Right lobe of liver (tissue), 6 donors: ENCODE results near the gene BRD3. TPM values are rescaled to one million over a fixed set of nuclear protein-coding genes. Genes with fewer than 3 reads are reported as not detected.

ENCODE experiments used
- ATAC-seq, 4 donors: fragments of 200-7000 bp; cut with Tn5 transposase; one replicate each; pipeline ENCODE4 v1.9.1; 2020; ENCODE audit warnings: mild to moderate bottlenecking in 4 of 4, moderate library complexity in 4 of 4
- DNase-seq, 3 donors: peaks; one replicate each; pipeline ENCODE4 v3.0.0-alpha.2; 2020
- H3K27ac ChIP-seq, 3 donors: fragments of 200-600 bp; one replicate each; pipeline ENCODE4 v1.8.0; 2022
- H3K27me3 ChIP-seq, 2 donors: fragments of 200-600 bp; one replicate each; pipeline ENCODE4 v1.8.0; 2022
- H3K36me3 ChIP-seq, 4 donors: fragments of 200-600 bp; sonication (generic) in 1 of 4; one replicate each; pipeline versions ENCODE4 v1.5.1 to v1.8.0; 2017 to 2022; ENCODE audit warnings: control low read depth in 1 of 4
- H3K4me1 ChIP-seq, 4 donors: fragments of 200-600 bp; sonication (generic) in 1 of 4; one replicate each; pipeline versions ENCODE4 v1.5.1 to v1.8.0; 2017 to 2022; ENCODE audit warnings: control low read depth in 1 of 4
- H3K4me3 ChIP-seq, 3 donors: fragments of 200-600 bp; one replicate each; pipeline ENCODE4 v1.8.0; 2022
- H3K9me3 ChIP-seq, 4 donors: fragments of 200-600 bp; sonication (generic) in 1 of 4; one replicate each; pipeline versions ENCODE4 v1.5.1 to v1.8.0; 2017 to 2022; ENCODE audit warnings: control low read depth in 1 of 4
- POLR2A ChIP-seq: fragments of 450-650 bp; IDR thresholded peaks from one replicate; pipeline ENCODE4 v1.6.1; 2017; ENCODE audit warnings: antibody characterized with exemption, mild to moderate bottlenecking
- whole genome bisulfite sequencing: methylation state at CpG from one replicate; pipeline ENCODE4 v1.1.6; 2018; ENCODE audit warnings: low coverage, low lambda C conversion rate; ENCODE audit not compliant: insufficient coverage; ENCODE audit errors: missing lambda C conversion rate; 5-methylcytosine and 5-hydroxymethylcytosine counted together
- intact Hi-C, 2 donors: fragments of 100-400 bp; cut with DNase I; formaldehyde crosslinking; loops; one replicate each; pipeline versions ENCODE4 v1.11.2 to v1.14.1; 2022
- total RNA-seq, 6 experiments: library from RNA; depleted of rRNA in 2 of 6; stranded (reverse); fragments of >200 nt in 2 of 6; fragmentation: NEBNext Ultra II Directional in 3 of 6; extraction: Animal tissue kit (Norgen Biotek cat#: 25700) in 3 of 6; gene quantifications; one replicate each; pipeline versions ENCODE4 v1.1.0 to v1.2.4, GENCODE V29; 2016 to 2023
- TF ChIP-seq, protein P1 (sequence below), 4 donors: fragments of 200-600 bp in 3 of 4; fragments of 450-650 bp in 1 of 4; IDR thresholded peaks; one replicate each; pipeline versions ENCODE4 v1.5.1 to v1.8.0; 2016 to 2022; ENCODE audit warnings: antibody characterized with exemption in 4 of 4, mild to moderate bottlenecking in 2 of 4
- donor health status: DM: no; HTN: yes; CAD: no.
- donor health status: DM: no; HTN: no; CAD: no.
- donor health status: DM: no; HTN: no; CAD: no.
- donor health status: DM: no; HTN: yes; CAD: no.
- donor health status: DM: no; HTN: yes; CAD: no.

The BRD3 gene
- total RNA-seq, 6 experiments from 2014 or later, result 10.7 to 25.4 (median 21.1) TPM

DNA sequence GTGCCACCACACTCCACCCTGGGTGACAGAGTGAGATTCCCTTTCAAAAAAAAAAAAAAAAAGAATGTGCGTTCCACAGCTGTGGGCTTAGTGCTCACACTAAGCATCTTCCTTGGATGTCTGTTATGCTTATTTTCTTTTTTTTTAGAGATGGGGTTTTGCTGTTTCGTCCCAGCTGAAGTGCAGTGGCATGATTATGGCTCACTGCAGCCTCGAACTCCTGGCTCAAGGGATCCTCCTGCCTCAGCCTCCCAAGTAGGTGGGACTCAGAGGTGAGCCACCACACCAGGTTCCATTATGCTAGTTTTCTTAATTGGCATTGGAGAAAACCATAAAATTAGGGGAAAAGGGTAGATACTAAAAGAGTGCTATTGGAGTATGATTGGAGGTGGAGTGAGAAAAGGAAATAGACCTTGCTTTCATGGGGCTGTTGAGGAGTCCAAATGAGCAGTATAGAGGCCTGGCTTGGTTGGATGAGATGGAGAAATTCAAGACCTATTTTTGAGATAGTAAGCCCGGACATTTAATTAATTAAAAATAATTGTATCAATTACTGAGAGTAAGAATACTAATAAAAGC lies 43.5 kb downstream of the BRD3 start:
- DNase-seq (peak in 1 of 3 donors; percentile 13), ATAC-seq (no peak)
- Histone ChIP-seq H3K9me3 (no peaks in the 10 kb centered on the region), H3K36me3 (no peaks in the 10 kb centered on the region), H3K4me3 (peak overlapping the region in 1 of 3 donors; percentile 20), H3K4me1 (peaks cover 0 to 24% (median 6%) of the 10 kb centered on the region in 4 donors), H3K27me3 (no peaks in the 10 kb centered on the region), H3K27ac (no peak overlapping the region)
- intact Hi-C loops, result no loop called here
- WGBS, result 52% methylated on average over 4 of the region's 4 CpGs
- TF ChIP-seq, protein P1, sequence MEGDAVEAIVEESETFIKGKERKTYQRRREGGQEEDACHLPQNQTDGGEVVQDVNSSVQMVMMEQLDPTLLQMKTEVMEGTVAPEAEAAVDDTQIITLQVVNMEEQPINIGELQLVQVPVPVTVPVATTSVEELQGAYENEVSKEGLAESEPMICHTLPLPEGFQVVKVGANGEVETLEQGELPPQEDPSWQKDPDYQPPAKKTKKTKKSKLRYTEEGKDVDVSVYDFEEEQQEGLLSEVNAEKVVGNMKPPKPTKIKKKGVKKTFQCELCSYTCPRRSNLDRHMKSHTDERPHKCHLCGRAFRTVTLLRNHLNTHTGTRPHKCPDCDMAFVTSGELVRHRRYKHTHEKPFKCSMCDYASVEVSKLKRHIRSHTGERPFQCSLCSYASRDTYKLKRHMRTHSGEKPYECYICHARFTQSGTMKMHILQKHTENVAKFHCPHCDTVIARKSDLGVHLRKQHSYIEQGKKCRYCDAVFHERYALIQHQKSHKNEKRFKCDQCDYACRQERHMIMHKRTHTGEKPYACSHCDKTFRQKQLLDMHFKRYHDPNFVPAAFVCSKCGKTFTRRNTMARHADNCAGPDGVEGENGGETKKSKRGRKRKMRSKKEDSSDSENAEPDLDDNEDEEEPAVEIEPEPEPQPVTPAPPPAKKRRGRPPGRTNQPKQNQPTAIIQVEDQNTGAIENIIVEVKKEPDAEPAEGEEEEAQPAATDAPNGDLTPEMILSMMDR (IDR thresholded peaks at IDR 0.05), result no peak
- no peak for TF ChIP-seq POLR2A

DNA sequence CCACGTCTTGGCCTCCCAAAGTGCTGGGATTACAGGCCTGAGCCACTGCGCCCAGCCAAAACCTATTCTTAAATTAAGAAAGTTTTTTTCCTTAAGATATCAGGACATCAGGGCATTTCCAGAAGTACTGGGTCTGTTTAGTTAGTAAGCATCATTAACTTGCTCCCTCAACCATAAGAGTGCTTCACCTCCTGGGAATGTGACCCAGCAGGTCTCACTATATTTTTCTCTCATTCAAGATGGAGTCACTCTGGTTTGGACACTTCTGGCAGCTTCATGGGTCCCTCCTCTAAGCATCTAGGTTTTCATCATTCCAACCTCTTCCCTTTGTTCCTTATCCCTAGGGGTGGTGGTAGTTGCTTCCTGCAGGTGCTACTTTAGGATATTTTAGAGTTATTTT lies 52.9 kb downstream of the BRD3 start:
- no CpG with 5 or more reads among the region's 2 CpGs for WGBS
- ATAC-seq (no peak), DNase-seq (no peak)
- Histone ChIP-seq H3K27ac (no peak overlapping the region), H3K4me1 (peaks cover 0 to 14% (median 0%) of the 10 kb centered on the region in 4 donors), H3K9me3 (no peaks in the 10 kb centered on the region), H3K4me3 (no peak overlapping the region), H3K27me3 (no peaks in the 10 kb centered on the region), H3K36me3 (no peaks in the 10 kb centered on the region)
- intact Hi-C loops, result no loop called here
- TF ChIP-seq, protein P1 (IDR thresholded peaks at IDR 0.05), result no peak
- no peak for TF ChIP-seq POLR2A

DNA sequence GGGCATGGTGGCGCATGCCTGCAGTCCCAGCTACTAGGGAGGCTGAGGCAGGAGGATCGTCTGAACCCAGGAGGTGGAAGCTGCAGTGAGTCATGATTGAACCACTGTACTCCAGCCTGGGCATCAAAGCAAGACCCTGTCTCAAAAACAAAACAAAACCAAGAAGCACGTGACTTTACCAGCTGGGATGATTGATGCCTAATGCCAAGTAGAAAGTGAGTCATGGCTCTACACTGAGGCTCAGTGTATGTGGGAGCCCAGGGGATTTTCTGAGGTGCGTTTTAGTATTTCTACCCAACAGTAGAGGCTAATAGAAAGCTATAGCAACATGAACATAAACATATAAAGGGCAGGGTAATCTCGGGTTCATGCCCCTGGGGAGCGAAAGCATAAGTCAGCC lies 56.4 kb downstream of the BRD3 start:
- Histone ChIP-seq H3K4me3 (no peak overlapping the region), H3K4me1 (peaks cover 0 to 18% (median 0%) of the 10 kb centered on the region in 4 donors), H3K36me3 (no peaks in the 10 kb centered on the region), H3K27ac (peak overlapping the region in 1 of 3 donors; percentile 2), H3K9me3 (no peaks in the 10 kb centered on the region), H3K27me3 (no peaks in the 10 kb centered on the region)
- intact Hi-C loops, result no loop called here
- DNase-seq (no peak), ATAC-seq (peak in 1 of 4 donors; percentile 8)
- TF ChIP-seq, protein P1 (IDR thresholded peaks at IDR 0.05), result no peak
- no peak for TF ChIP-seq POLR2A
- 94% methylated on average over 3 of the region's 6 CpGs for WGBS

DNA sequence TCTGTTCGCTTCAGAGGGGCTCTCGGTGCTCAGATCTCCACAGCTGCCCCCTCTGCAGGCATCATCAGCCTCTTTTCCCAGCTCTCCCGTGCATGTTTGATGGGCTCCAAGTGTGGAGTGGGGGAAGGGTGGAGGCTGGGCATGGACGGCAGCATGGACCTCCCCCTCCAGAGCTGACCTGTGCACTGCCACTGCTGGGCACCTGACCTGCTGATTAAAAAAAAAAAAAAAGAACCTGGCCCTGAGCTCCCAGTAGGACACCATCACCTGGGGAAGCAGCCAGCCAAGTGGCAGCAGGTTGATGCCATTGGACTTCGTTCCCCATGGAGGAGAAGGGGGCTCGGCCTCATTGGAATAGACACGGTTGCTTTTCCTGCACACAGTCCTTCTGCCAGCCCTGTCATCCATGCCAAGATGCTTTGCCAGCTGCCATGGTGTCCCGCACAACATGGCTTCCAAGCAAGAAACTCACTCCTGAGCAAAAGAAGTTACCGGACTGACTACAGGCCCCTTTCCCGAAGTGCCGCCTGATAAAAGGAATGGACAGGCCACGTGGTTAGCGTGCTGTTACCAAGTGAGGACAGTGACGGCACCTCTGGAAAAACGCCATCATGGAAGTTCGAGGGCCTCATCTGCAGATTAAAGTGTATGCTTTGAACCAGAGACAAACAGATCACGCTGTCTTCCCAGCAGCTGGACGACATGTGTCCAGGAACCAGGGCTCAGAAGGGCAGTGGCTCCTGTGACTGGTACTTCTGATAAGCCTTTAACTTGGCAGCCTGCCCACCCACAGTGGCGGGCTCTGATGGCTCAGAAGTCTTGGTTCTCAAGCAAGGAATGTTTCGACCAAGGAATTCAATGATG lies 57.3 kb downstream of the BRD3 start:
- TF ChIP-seq, protein P1 (IDR thresholded peaks at IDR 0.05), result no peak
- TF ChIP-seq POLR2A, result no peak
- peak in 2 of 3 donors; percentile 79 for DNase-seq
- H3K27me3 ChIP-seq, result no peaks in the 10 kb centered on the region
- H3K4me3 ChIP-seq, result no peak overlapping the region
- no peaks in the 10 kb centered on the region for H3K9me3 ChIP-seq
- 6% methylated on average over 6 of the region's 20 CpGs for WGBS
- intact Hi-C loops, result no loop called here
- peaks cover 0 to 18% (median 0%) of the 10 kb centered on the region in 4 donors for H3K4me1 ChIP-seq
- no peaks in the 10 kb centered on the region for H3K36me3 ChIP-seq
- peak overlapping the region in 1 of 3 donors; percentile 79 for H3K27ac ChIP-seq
- ATAC-seq, result peak in 3 of 4 donors; percentile 67 to 92 (median 91)
